HepG2 (cell line): ENCODE measurements around the gene GATD1. TPM values are rescaled to one million over a fixed set of nuclear protein-coding genes. Genes with fewer than 3 reads are reported as not detected.
A peak's percentile ranks its signal among the peaks of the same experiment; 100 is the strongest.

Experiments
- ARNT ChIP-seq: fragments of 450-650 bp; IDR thresholded peaks from 2 replicates; pipeline ENCODE4 v1.6.1; 2017
- EEA1 ChIP-seq: sonication (generic); formaldehyde crosslinking; IDR thresholded peaks from 2 replicates; pipeline ENCODE4 v1.5.1; 2020; ENCODE audit warnings: mild to moderate bottlenecking, missing genetic modification reagents, borderline replicate concordance
- IRF9 ChIP-seq: sonication (generic); formaldehyde crosslinking; IDR thresholded peaks from 2 replicates; pipeline ENCODE4 v1.8.0; 2022; ENCODE audit warnings: missing genetic modification reagents, mild to moderate bottlenecking, borderline replicate concordance
- KLF6 ChIP-seq: IDR thresholded peaks from 2 replicates; pipeline ENCODE4 v1.8.0; 2016; ENCODE audit warnings: missing biosample characterization, missing genetic modification reagents
- MAFK ChIP-seq, 2 experiments: IDR thresholded peaks in 1 of 2; conservative IDR thresholded peaks in 1 of 2; 2 replicates each; pipeline ENCODE4 v1.6.1; 2011; ENCODE audit warnings: improper control_type of control experiment in 2 of 2, low read length in 2 of 2
- MYPOP ChIP-seq: sonication (generic); formaldehyde crosslinking; IDR thresholded peaks from 2 replicates; pipeline ENCODE4 v1.8.1; 2023; ENCODE audit warnings: mild to moderate bottlenecking, moderate library complexity, missing genetic modification reagents
- POLR2G ChIP-seq: fragments of 200-400 bp; formaldehyde crosslinking; IDR thresholded peaks from 2 replicates; pipeline ENCODE4 v1.6.1; 2018; ENCODE audit warnings: mild to moderate bottlenecking, low read depth, low read length, moderate library complexity
- STAG1 ChIP-seq: sonication (generic); formaldehyde crosslinking; IDR thresholded peaks from 2 replicates; pipeline ENCODE4 v1.4.0; 2020; ENCODE audit warnings: missing genetic modification reagents
- TRIM24 ChIP-seq: sonication (generic); formaldehyde crosslinking; IDR thresholded peaks from 2 replicates; pipeline ENCODE4 v1.8.0; 2022; ENCODE audit warnings: mild to moderate bottlenecking, missing genetic modification reagents
- ZFP36L1 ChIP-seq: sonication (generic); formaldehyde crosslinking; IDR thresholded peaks from 2 replicates; pipeline ENCODE4 v1.8.0; 2022; ENCODE audit warnings: mild to moderate bottlenecking, missing genetic modification reagents, moderate library complexity
- ZFP91 ChIP-seq: sonication (generic); formaldehyde crosslinking; IDR thresholded peaks from 2 replicates; pipeline ENCODE4 v1.9.0; 2022; ENCODE audit warnings: missing genetic modification reagents, mild to moderate bottlenecking, borderline replicate concordance
- ZNF10 ChIP-seq: sonication (generic); formaldehyde crosslinking; IDR thresholded peaks from 2 replicates; pipeline ENCODE4 v1.4.0; 2020; ENCODE audit warnings: mild to moderate bottlenecking, low read depth, missing genetic modification reagents, borderline replicate concordance
- ZNF101 ChIP-seq: sonication (generic); formaldehyde crosslinking; IDR thresholded peaks from 2 replicates; pipeline ENCODE4 v1.4.0; 2020; ENCODE audit warnings: mild to moderate bottlenecking, low read depth, missing genetic modification reagents, borderline replicate concordance
- ZNF280D ChIP-seq: sonication (generic); formaldehyde crosslinking; IDR thresholded peaks from 2 replicates; pipeline ENCODE4 v1.5.1; 2020; ENCODE audit warnings: mild to moderate bottlenecking, missing genetic modification reagents
- ZNF614 ChIP-seq: IDR thresholded peaks from 2 replicates; pipeline ENCODE4 v1.6.1; 2018; ENCODE audit warnings: missing biosample characterization, missing genetic modification reagents, inconsistent platforms, borderline replicate concordance
- ZNF644 ChIP-seq: IDR thresholded peaks from 2 replicates; pipeline ENCODE4 v1.6.1; 2016; ENCODE audit warnings: low read depth
- polyA plus RNA-seq, 8 experiments: library from polyadenylated mRNA; depleted of rRNA in 3 of 8; stranded (reverse) in 7 of 8; unstranded in 1 of 8; fragments of >200 nt; fragmentation: Illumina TruSeq in 4 of 8; extraction: Trizol in 4 of 8; gene quantifications; 2 replicates each; pipeline versions ENCODE4 v1.2.1 to v1.2.3, GENCODE V29; 2011 to 2016; ENCODE audit warnings: low read depth in 4 of 8, missing spikeins in 1 of 8, mixed read lengths in 1 of 8; ENCODE audit not compliant: insufficient read depth in 1 of 8
- total RNA-seq, 5 experiments: library from RNA; depleted of rRNA; stranded (reverse); fragments of >200 nt; fragmentation: Illumina TruSeq; extraction: Trizol; gene quantifications; 2 replicates each; pipeline ENCODE4 v1.2.3, GENCODE V29; 2016; ENCODE audit warnings: low read depth in 1 of 5
- TF ChIP-seq, protein P1 (sequence below): IDR thresholded peaks from 2 replicates; pipeline ENCODE4 v1.6.1; 2016; ENCODE audit warnings: missing compliant biosample characterization, missing genetic modification reagents, borderline replicate concordance

GATD1 gene
- total and polyA plus RNA-seq, 2 of the 13 experiments (the other 11 are each of a cell fraction or from before 2014, with no cell fraction given), result 31.3 to 60.5 TPM

- TF ChIP-seq POLR2G, result peak; percentile 88
- peak; percentile 69 for TF ChIP-seq ZFP91 (CRISPR knock-in tag)
- no peak; the same call in 1 of the 2 replicates for TF ChIP-seq ZNF614 (CRISPR knock-in tag)
- TF ChIP-seq IRF9 (CRISPR knock-in tag), result peak; percentile 76; the same call in 1 of the 2 replicates
- peak; percentile 57; the same call in 1 of the 2 replicates for TF ChIP-seq MYPOP (CRISPR knock-in tag)
- TF ChIP-seq, protein P1, sequence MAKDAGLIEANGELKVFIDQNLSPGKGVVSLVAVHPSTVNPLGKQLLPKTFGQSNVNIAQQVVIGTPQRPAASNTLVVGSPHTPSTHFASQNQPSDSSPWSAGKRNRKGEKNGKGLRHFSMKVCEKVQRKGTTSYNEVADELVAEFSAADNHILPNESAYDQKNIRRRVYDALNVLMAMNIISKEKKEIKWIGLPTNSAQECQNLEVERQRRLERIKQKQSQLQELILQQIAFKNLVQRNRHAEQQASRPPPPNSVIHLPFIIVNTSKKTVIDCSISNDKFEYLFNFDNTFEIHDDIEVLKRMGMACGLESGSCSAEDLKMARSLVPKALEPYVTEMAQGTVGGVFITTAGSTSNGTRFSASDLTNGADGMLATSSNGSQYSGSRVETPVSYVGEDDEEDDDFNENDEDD, result peak; percentile 55; the same call in 1 of the 2 replicates
- no peak for TF ChIP-seq ARNT
- no peak for TF ChIP-seq ZFP36L1 (CRISPR knock-in tag)
- no peak for TF ChIP-seq ZNF10 (CRISPR knock-in tag)
- no peak for TF ChIP-seq ZNF280D (CRISPR knock-in tag)
- no peak for TF ChIP-seq TRIM24 (CRISPR knock-in tag)
- TF ChIP-seq MAFK (conservative IDR thresholded peaks at IDR 0.05 in 1 of 2, IDR thresholded peaks at IDR 0.05 in 1 of 2; ENCODE audit: low read length in 2 of 2), result no peak
- no peak for TF ChIP-seq EEA1 (CRISPR knock-in tag)
- no peak; the same call in 1 of the 2 replicates for TF ChIP-seq ZNF101
- no peak for TF ChIP-seq ZNF644
- 0 out of 2 replicates have a peak, but pooled peaks have one; percentile 15 for TF ChIP-seq KLF6 (CRISPR knock-in tag)
- TF ChIP-seq STAG1 (CRISPR knock-in tag), result no peak
Measured at GRCh38 chr11:777288-778255, at the start of gene GATD1 (continued).
